GM18870 (cell line): ENCODE results near the gene AANAT.

Source experiments
- ATAC-seq: cut with Tn5 transposase; IDR thresholded peaks from one replicate; pipeline ENCODE4 v1.9.1; 2021; ENCODE audit warnings: moderate library complexity; ENCODE audit not compliant: unreplicated experiment

The AANAT gene

DNA sequence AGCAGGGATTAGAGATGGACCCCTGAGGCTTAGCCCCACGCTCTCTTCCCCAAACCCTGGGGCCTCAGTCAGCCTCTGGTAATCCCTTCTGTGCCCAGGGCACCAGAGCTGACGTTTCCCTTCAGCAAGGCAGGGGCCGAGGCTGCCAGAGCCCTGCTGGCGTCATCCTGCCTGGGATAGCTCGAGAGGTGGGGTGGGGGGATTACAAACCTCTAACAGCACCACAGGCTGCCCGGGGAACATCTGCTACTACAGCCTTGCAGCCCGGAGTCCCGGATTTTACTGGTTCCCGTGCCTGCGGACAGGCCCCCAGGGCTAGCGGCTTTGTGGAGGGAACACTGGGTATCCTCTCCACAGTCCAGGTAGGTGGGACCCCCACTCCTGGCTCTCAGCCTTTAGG, at the start of gene AANAT:
Gene AANAT, plus strand, starts transcription at position 238 of the 400 bp plus-strand sequence. CDS start 1,144 bp downstream, outside the sequence.
- ATAC-seq: no peak

DNA sequence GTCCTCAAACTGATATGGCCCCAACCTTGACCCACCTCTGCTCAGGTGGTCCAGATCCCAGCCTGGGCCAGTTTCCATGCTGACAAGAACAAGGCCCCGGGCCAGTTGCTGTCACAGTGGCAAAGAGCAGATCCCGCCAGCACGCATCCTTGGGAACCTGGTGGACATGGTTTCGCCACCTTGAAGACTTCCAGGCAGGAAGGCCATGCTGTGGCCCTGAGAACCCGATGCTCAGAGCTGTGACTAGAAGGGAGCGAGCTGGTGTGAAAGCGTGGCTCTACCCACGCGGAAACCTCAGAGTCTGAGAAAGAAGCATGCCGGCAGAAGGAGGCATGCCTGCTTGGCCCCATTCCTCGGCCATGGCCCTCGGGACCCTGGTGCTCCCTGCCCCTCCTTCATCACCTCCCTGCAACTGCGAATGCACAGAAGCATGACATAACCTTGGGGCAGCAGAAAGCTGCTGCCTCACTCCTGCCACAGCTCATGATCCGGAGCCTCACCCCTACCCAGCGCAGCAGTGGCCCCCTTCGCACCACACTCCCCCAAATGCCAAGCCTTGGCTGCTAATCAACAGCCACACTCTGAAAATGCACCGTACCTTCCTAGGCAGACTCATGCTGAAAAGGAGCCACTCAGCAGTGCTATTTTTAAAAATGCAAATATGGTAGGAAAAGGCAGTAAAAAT, 47.7 kb upstream of the AANAT start:
- ATAC-seq: no peak

DNA sequence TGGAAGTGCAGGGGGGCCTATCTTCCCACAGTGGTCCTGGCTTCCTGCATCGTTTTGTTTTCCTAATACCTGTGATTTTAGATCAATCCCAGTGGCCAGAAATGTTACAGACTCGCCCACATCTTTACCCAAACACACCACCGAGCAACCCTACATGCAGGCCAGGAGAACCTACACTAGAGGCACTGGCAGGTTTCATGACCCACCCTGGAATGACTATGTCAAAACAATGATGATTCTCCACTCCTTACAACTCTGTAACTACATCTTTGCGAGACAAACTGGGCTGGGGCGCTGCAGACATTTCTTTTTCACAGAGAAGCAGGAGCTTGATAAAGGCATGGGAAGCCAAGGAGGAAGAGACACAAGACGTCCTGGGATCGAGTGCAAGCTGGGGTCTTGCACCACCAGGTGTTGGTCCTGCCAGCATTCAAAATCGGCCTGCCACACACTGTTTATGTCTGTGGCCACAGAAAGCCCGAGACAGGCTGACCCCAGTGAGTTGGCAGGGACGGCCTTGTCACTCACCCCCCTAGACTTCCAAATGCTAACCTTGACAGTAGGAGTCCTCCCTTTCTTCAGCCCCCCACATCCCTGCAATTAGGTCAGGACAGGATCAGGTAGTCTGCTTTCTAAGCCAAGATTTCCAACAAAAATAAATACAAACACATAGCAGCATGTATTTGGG, 46.9 kb upstream of the AANAT start:
- ATAC-seq: no peak

DNA sequence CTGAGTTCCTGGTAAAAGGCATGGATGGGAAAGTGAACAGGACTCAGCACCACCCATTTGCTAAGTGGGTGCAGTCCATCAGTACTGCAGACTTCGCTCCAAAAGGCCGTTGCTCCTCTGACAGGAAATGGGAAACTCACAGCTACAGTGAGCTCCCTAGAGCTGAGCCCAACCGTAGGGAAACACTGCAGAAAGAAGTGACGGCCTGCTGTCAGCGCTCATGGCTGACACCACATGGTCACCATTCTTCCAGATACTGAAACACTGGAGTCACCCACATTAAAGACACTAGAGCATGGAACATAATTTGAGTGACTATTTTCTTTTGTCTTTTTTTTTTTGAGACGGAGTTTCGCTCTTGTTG, 46.4 kb upstream of the AANAT start:
- ATAC-seq: no peak

DNA sequence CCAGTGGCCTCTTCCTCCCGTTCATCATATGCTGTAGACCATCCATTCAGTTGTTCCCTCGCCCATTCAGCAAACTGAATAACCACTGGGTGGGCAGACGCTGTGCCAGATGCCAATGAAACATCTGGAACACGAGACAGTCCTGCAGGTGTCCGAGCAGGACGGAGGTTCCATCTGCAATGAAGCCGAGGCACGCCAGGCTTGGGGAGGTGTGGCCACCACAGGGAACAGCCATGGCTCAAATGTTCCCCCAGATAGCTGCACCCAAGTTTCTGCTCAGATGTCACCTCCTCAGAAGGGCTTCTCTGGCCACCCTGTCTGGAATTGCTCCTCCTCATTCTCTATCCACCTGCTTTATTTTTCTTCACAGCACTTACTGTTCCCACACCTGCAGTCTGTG, 45.0 kb upstream of the AANAT start:
- ATAC-seq: no peak

DNA sequence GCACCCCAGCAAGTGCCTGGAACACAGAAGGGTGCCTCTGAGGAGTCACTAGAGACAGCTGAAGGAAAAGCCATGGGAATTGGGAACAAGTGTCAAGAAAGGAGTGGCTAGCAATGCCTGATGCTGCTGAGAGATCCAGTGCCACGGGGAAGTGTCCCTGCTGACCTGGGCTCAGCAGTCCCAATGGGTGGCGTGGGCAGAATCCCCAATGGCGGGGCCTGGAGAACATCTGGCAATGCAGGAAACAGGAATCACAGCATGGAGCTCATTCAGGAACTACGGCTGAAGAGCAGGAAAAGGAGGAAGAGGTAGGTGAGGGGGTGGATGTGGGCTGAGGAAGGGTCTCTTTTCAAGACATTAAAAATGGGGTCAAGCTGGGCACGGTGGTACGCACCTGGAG, 44.5 kb upstream of the AANAT start:
- ATAC-seq: no peak

DNA sequence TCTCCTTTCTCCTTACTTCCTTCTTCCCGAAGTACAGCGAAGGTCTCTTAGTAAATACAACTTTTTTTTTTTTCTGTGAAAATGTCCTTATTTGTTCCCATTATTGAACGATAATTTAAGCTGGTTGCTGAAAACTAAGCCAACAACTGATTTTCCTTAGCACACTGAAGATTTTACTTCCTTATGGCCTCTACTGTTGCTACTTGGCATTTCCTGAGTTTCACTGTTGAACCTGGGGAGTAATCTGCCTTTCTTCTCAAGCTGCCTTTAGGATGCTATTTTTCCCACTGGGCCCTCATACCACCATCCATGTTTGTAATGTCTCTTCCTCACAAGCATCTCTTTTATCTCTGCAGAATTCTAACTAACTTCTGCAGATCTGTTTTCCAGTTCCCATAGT, 40.5 kb upstream of the AANAT start:
- no peak for ATAC-seq

DNA sequence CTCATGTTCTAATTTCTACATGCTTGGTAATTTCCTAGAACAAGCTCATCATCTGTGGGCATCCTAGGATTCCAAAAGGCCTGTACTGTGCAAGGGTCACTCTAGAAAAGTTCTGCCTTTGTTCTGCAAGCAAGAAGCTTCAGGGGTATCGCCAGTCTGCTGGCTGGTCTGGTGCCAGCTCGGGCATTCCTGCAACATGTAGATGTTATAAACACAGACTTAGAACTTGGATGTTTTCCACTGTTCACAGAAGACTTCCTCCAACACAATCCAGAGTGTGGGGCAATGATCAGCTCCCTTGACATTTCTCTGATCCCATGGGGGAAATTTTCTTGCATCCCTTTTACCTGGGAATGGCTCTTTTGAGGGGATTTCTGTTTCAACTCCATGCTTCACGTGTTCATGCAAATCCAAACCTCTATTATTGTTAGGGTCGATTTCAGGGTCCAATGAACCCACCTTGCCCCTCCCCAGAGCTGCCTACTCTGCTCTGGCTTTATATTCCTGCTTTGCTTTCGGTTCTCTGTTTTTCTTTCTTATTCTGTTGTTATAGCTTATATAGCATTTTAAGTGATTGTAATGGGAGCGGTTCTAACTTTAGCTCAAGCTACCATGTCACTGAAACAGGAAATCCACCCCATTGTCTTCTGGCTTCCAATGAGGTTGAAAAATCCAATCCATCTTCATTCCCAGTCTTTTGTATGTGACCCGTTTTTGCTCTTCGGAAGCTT, 39.7 kb upstream of the AANAT start:
- no peak for ATAC-seq

DNA sequence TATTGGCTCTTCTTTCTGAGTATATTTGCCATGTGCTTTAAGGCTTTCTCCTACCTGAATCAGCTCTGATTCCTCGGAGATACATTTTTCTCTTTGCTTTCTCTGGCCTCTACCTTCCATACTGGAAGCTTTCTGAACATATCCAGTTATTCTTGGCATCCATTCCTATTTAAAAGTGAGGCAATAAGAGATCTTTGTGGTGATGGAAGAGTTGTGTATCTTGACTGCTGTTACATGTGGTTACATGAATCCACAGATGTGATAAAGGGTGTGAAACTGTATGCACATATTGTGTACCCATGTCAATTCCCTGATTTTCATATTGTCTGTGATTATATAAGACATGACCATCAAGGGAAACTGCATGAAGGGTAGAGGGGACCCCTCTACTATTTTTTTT, 38.9 kb upstream of the AANAT start:
- ATAC-seq: no peak

DNA sequence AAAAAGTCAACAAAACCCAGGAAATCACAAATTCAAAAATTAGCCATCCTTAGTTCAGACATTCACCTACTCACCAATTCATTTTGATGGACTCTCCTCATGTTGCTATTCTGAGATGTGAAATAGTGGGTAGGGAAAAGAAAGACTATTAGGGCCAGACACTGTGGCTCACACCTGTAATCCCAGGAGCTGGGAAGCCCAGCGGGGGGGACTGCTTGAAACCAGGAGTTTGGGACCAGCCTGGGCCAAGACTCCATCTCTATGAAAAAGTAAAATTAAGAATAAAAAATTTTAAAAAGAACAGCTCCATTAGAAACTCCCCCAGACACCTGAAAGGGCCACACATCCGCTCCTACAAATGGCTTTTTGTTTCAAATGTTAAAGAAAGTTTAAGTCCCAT, 35.9 kb upstream of the AANAT start:
- ATAC-seq: no peak

DNA sequence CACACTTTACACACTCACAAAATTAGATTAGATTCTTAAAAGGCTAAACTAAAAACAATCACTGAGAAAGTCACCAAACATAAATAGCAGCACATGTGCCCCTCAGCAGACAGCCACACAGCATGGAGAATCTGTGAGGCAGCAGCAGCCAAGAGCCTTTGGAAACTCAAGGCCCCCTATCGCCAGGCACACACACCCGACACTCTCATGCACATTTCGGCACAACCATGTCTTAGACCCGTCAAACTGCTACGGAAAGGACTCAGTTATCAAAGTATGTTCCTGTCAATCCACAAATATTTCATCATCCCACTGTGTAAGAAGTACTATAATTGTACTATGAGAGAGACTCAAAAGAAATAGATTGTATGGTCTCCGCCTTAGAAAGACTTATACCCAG, 35.4 kb upstream of the AANAT start:
- ATAC-seq: no peak

DNA sequence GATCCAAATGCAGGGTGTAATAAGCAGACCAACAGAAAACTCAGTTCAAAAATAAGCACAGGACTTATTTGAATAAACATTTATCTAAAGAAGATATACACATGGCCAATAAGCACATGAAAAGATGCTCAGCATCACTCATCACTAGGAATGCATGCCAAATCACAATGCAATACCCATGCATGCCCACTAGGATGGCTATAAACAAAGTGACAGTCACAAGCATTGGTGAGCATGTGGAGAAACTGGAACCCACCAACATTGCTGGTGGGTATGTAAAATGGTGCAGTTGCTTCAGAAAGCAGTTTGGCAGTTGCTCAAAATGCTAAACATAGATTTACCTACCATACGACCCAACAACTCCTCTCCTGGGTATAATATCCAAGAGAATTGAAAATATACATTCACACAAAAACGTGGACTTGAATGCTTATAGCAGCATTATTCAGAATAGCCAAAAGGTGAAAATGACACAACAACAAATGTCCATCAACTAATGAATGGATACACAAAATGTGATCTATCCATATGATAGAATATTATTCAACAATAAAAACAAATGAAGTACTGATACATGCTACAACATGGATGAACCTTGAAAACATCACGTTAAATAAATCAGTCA, 34.6 kb upstream of the AANAT start:
- no peak for ATAC-seq

DNA sequence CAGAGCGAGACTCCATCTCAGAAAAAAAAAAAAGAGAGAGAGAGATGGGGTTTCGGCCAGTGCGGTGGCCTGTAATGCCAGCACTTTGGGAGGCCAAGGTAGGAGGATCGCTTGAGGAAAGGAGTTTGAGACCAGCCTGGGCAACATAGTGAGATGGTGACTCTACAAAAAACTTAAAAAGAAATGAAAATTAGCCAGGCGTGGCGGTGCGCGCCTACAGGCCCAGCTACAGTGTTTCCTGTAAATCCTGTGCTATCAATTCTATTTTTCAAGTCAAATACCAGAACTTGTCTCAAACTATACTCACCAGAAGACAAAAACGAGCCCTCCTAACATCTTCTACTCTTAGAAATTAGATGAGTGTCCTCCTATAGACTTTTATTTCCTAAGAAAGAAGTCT, 33.7 kb upstream of the AANAT start:
- no peak for ATAC-seq

DNA sequence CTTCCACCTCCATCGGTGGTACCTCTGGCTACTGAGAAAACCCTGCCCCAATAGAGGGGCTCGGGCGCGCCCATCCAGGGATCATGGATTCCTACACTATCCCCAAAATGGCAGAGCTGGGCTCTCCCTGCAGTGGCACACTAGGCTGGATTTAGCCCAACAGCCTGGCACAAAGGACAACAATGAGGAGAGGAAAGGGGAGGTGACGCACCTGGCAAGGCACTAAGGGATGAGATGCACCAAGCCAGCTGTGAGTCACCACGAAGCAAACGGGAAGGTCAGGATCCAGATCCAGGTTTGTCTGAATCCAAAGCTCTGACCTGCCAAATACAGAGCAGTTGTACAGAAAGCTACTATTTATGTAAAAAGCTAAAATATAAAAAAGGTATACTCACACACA, 32.5 kb upstream of the AANAT start:
- ATAC-seq: no peak

DNA sequence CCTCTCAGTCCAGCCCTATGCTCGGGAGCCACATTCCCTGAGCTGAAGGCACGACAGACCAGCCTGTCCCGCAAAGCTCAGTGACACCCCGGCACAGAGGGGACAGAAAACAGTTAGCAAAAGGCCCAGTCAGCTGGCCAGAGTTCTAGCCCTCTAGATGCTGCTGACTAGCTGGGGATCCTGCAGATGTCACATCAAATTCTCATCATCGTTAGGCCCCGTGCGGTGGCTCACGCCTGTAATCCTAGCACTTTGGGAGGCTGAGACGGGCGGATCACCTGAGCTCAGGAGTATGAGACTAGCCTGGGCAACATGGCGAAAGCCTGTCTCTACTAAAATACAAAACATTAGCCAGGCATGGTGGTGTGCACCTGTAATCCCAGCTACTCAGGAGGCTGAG, 31.7 kb upstream of the AANAT start:
- no peak for ATAC-seq

DNA sequence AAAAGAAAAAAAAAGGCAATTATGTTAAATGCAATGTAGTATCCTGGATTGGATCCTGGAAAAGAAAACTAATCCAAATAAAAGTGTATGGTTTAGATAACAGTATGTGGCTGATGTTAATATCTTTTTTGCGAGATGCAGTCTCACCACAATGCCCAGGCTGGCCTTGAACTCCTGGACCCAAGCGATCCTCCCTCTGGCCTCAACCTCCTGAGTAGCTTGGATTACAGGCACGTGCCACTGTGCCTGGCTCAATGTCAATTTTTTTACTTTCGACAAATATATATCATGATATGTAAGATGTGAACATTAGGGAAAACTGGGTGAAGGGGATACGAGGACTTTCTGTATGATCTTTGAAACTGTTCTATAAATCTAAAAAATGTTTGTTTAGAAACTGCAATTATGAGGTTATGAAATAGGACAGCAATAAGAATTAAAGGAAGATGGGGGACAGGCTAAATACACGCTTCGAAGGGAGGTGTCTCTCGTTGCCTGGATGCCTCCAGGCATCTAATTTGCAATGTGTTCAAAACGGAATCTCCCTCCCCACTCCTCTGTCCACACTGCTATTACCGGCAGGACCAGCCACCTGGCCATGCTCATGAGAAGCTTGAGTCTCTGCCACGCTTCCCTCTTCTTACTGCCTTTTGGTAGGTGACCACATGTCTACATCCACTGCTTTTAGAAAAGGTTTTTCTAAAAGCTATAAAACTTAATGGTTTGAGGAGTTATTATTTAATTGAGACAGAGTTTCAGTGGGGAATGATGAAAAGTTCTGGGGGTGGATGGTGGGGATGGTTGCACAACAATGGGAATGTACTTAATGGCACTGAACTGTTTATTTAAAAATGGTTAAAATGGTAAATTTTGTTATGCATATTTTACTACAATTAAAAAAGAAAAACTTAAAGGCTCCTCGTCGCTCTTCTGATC, 29.7 kb upstream of the AANAT start:
- ATAC-seq: no peak

DNA sequence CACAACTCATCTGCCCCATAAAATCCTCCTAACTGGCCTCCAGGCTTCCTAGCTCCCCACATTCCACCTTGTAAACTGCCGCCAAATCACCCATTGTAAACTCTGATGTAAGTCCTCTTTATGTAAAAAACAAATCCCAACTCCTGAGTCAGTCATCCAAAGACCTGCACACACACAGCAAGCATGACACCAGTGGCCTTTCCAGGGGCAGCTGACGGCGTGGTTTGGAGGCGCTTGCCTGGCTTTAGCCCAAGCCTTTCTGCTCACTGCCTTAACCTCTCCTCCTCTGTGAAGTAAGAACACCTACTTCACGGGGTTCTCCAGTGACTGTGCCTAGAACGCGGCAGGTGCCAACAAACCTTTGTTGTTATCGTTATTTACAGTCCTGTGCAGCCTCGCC, 28.5 kb upstream of the AANAT start:
- ATAC-seq: no peak

DNA sequence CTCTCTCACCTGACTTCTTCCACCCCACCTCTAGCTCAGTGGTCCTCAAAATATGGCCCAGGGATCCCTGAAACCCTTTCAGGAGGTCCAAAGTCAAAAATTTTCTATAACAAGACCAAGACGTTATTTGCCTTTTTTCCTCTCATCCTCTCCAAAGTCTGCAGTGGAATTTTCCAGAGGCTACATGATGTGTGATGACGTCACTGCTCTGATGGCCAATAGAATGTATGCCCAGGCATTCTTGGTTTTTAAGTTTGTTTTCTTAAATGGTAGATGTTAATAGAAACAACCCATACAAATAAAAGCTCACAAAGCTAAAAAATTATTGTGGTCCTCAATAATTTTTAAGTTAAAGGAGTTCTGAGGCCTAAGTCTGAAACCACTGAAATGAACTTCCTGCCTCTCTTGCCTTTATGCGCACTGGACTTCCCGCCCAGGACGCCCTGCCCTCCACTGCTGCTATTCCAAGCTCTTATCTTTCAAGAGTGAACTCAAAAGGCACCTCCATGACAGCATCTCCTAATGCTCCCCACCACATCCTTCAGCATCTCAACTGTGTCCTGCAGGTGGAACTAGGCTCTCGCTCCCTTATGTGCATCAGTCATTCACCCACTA, 28.0 kb upstream of the AANAT start:
- ATAC-seq: no peak

DNA sequence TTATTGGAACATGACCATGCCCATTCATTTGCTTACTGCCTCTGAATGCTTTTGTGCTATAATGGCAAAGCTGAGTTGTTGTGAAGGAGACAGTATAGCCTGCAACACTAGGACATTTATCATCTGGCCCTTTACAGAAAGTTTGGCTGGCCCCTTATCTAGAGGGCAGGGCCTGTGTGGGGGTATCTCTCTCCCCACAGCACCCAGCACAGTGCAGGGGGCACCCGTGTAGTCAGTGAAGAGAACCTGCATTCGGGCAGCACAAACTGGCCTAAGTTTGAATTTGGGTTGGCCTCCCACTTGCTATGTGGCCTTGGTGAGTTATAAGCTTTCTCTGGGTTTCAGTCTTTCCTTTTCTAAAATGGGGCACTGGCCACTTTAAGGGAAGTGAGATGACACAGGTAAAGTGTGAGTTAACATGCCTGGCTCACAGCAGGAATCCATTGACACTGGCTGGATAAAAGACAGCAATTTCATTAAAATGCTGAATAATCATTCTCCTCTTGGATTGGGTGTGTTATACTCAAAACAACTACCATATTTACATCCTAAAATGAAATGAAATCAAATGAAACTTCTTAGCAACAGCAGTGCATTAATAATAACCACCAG, 26.5 kb upstream of the AANAT start:
- no peak for ATAC-seq
